GM23248 (cell line): ENCODE results near the gene KIF6.
"Not testable (repeated sequence)": the region's sequence is repeated elsewhere in the genome, so short reads cannot be mapped to it uniquely, and the experiment has no call there.

Source experiments
- EZH2 ChIP-seq: fragments of 200-600 bp; sonication (generic); IDR thresholded peaks from 2 replicates; pipeline ENCODE4 v1.6.1; 2018; ENCODE audit warnings: antibody characterized with exemption, mild to moderate bottlenecking; ENCODE audit not compliant: insufficient read depth, poor library complexity, severe bottlenecking
- EZH2phosphoT487 ChIP-seq: fragments of 200-600 bp; sonication (generic); IDR thresholded peaks from 2 replicates; pipeline ENCODE4 v1.6.1; 2018; ENCODE audit warnings: antibody characterized with exemption, moderate library complexity, mild to moderate bottlenecking, low read depth; ENCODE audit not compliant: insufficient read depth

- not testable (repeated sequence) for TF ChIP-seq EZH2, EZH2phosphoT487
Observed at GRCh38 chr6:39509831-39510230, 215.4 kb downstream of the KIF6 start.
